Loucy (cell line): Measurements from ENCODE around the gene SLC10A7.

Experiments
- H2AFZ ChIP-seq: fragments of 200-600 bp; sonication (generic); 2 replicates; pipeline ENCODE4 v1.6.0; 2016; ENCODE audit warnings: antibody characterized with exemption, mild to moderate bottlenecking, low read length, moderate library complexity
- H3F3A ChIP-seq: fragments of 200-600 bp; 2 replicates; pipeline ENCODE4 v1.6.0; 2016; ENCODE audit warnings: antibody characterized with exemption, low read depth, mild to moderate bottlenecking
- H3K27me3 ChIP-seq: fragments of 200-600 bp; sonication (generic); 2 replicates; pipeline ENCODE4 v1.6.1; 2014; ENCODE audit warnings: low read length, mild to moderate bottlenecking; ENCODE audit not compliant: insufficient read depth, poor library complexity, severe bottlenecking
- H3K36me3 ChIP-seq: fragments of 200-600 bp; sonication (generic); 2 replicates; pipeline ENCODE4 v1.6.1; 2016; ENCODE audit warnings: low read length; ENCODE audit not compliant: insufficient read depth
- H3K4me1 ChIP-seq: fragments of 200-600 bp; sonication (generic); 2 replicates; pipeline ENCODE4 v1.5.1; 2014; ENCODE audit warnings: low read length, mild to moderate bottlenecking; ENCODE audit not compliant: insufficient read depth, poor library complexity, severe bottlenecking
- H3K4me2 ChIP-seq: fragments of 200-600 bp; sonication (generic); 2 replicates; pipeline ENCODE4 v1.6.0; 2014; ENCODE audit warnings: antibody characterized with exemption, low read length, low read depth, mild to moderate bottlenecking; ENCODE audit not compliant: poor library complexity, severe bottlenecking
- H3K4me3 ChIP-seq: fragments of 200-600 bp; sonication (generic); 2 replicates; pipeline ENCODE4 v1.5.1; 2014; ENCODE audit warnings: low read length, mild to moderate bottlenecking, mixed read lengths; ENCODE audit not compliant: poor library complexity, severe bottlenecking
- H3K79me2 ChIP-seq: fragments of 200-600 bp; sonication (generic); 2 replicates; pipeline ENCODE4 v1.6.1; 2014; ENCODE audit warnings: low read length; ENCODE audit not compliant: insufficient read depth
- H3K9ac ChIP-seq: fragments of 200-600 bp; sonication (generic); 2 replicates; pipeline ENCODE4 v1.6.0; 2014; ENCODE audit warnings: mild to moderate bottlenecking, low read depth, low read length, moderate library complexity; ENCODE audit not compliant: poor library complexity, severe bottlenecking
- H3K9me2 ChIP-seq: fragments of 200-600 bp; sonication (generic); replicated peaks from 2 replicates; pipeline ENCODE4 v1.6.1; 2016; ENCODE audit warnings: low read depth, low read length, mixed read lengths
- H3K9me3 ChIP-seq: fragments of 200-600 bp; sonication (generic); 2 replicates; pipeline ENCODE4 v1.6.1; 2014; ENCODE audit warnings: mild to moderate bottlenecking, antibody characterized with exemption, low read length, low read depth; ENCODE audit not compliant: insufficient read depth
- H4K20me1 ChIP-seq: fragments of 200-600 bp; sonication (generic); 2 replicates; pipeline ENCODE4 v1.6.0; 2014; ENCODE audit warnings: antibody characterized with exemption, low read length, mild to moderate bottlenecking; ENCODE audit not compliant: insufficient read depth, poor library complexity, severe bottlenecking
- CTCF ChIP-seq: fragments of 200-600 bp; sonication (generic); conservative IDR thresholded peaks from 2 replicates; pipeline ENCODE4 v1.5.1; 2014; ENCODE audit warnings: mild to moderate bottlenecking, antibody characterized with exemption, low read length
- EZH2phosphoT487 ChIP-seq: fragments of 200-600 bp; IDR thresholded peaks from 2 replicates; pipeline ENCODE4 v1.6.1; 2018; ENCODE audit warnings: antibody characterized with exemption, mild to moderate bottlenecking, moderate library complexity, borderline replicate concordance

The SLC10A7 gene

GRCh38 chr4:146315184-146315583, 206.6 kb downstream of the SLC10A7 start:
- H3K27me3 ChIP-seq: no peaks in the 10 kb centered on the region
- H4K20me1 ChIP-seq: no peaks in the 10 kb centered on the region
- H3F3A ChIP-seq: no peaks in the 10 kb centered on the region
- H3K9ac ChIP-seq: no peak overlapping the region
- TF ChIP-seq CTCF (no peak), EZH2phosphoT487 (no peak)
- H3K4me3 ChIP-seq: no peak overlapping the region
- no peaks in the 10 kb centered on the region for H3K79me2 ChIP-seq
- H3K4me2 ChIP-seq: no peak overlapping the region
- no peaks in the 10 kb centered on the region for H3K9me2 ChIP-seq
- H2AFZ ChIP-seq: no peak overlapping the region
- no peaks in the 10 kb centered on the region for H3K4me1 ChIP-seq
- no peaks in the 10 kb centered on the region for H3K36me3 ChIP-seq
- no peaks in the 10 kb centered on the region for H3K9me3 ChIP-seq

GRCh38 chr4:146311238-146311970, 210.3 kb downstream of the SLC10A7 start:
- H3K27me3 ChIP-seq: no peaks in the 10 kb centered on the region
- H3K4me2 ChIP-seq: no peak overlapping the region
- TF ChIP-seq EZH2phosphoT487 (no peak), CTCF (no peak)
- no peaks in the 10 kb centered on the region for H3K4me1 ChIP-seq
- H2AFZ ChIP-seq: no peak overlapping the region
- H3F3A ChIP-seq: no peaks in the 10 kb centered on the region
- no peak overlapping the region for H3K9ac ChIP-seq
- H3K9me2 ChIP-seq: no peaks in the 10 kb centered on the region
- no peaks in the 10 kb centered on the region for H4K20me1 ChIP-seq
- no peaks in the 10 kb centered on the region for H3K9me3 ChIP-seq
- H3K4me3 ChIP-seq: no peak overlapping the region
- H3K36me3 ChIP-seq: no peaks in the 10 kb centered on the region
- H3K79me2 ChIP-seq: no peaks in the 10 kb centered on the region

DNA sequence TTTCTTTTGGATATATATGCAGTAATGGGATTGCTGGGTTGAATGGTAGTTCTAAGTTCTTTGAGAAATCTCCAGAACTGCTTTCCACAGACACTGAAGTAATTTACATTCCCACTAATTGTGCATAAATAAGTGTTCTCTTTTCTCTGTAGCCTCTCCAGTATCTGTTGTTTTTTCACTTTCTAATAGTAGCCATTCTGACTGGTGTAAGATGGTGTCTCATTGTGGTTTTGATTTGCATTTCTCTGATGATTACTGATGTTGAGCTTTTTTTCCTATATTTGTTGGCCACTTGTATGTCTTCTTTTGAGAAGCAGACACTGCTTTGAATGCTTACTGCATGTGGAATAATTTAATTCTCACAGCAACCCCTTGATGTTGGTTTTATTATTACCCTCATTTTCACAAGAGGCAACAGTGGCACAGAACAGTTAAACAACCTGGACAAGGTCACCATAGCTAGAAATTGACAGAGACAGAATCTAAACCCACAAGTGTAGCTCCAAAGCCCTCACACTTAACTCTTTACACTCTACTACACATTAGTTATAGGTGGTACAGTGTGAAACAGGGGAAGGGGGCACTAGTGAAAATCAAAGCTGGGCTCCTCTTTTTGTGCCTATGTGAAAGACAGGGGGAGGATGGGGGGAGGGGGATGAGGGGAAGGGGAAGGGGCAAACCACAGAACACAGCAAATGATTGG, 211.3 kb downstream of the SLC10A7 start:
- Histone ChIP-seq H3K9me3 (no peaks in the 10 kb centered on the region), H3F3A (no peaks in the 10 kb centered on the region), H3K79me2 (no peaks in the 10 kb centered on the region), H3K4me3 (no peak overlapping the region), H4K20me1 (no peaks in the 10 kb centered on the region), H3K9ac (no peak overlapping the region), H3K27me3 (no peaks in the 10 kb centered on the region), H3K36me3 (no peaks in the 10 kb centered on the region), H3K4me1 (no peaks in the 10 kb centered on the region), H3K4me2 (no peak overlapping the region), H2AFZ (no peak overlapping the region), H3K9me2 (no peaks in the 10 kb centered on the region)
- TF ChIP-seq CTCF (no peak), EZH2phosphoT487 (no peak)
